IMR-90 (cell line): ENCODE results near the gene ATG5.
"Not testable (repeated sequence)": the region's sequence is repeated elsewhere in the genome, so short reads cannot be mapped to it uniquely, and the experiment has no call there.

Source experiments
- CTCF ChIP-seq: conservative IDR thresholded peaks from 2 replicates; pipeline ENCODE4 v1.5.1; 2012; ENCODE audit warnings: mild to moderate bottlenecking, low read depth, low read length, improper control_type of control experiment
- MAZ ChIP-seq: IDR thresholded peaks from 2 replicates; pipeline ENCODE4 v1.6.1; 2012; ENCODE audit warnings: low read depth, mild to moderate bottlenecking, low read length, improper control_type of control experiment, moderate library complexity, borderline replicate concordance
- MXI1 ChIP-seq: IDR thresholded peaks from 2 replicates; pipeline ENCODE4 v1.6.1; 2012; ENCODE audit warnings: low read depth, mild to moderate bottlenecking, low read length, moderate library complexity, borderline replicate concordance
- POLR2A ChIP-seq: IDR thresholded peaks from 2 replicates; pipeline ENCODE4 v1.6.1; 2012; ENCODE audit warnings: mild to moderate bottlenecking, low read depth, low read length
- RAD21 ChIP-seq: IDR thresholded peaks from 2 replicates; pipeline ENCODE4 v1.6.1; 2012; ENCODE audit warnings: low read length, improper control_type of control experiment
- SMC3 ChIP-seq: fragments of 150-350 bp; IDR thresholded peaks from 2 replicates; pipeline ENCODE4 v1.6.1; 2016; ENCODE audit warnings: low read depth, mild to moderate bottlenecking, antibody characterized with exemption, low read length, moderate library complexity

- TF ChIP-seq CTCF, MXI1, SMC3, POLR2A, RAD21, MAZ: not testable (repeated sequence)
Measured at GRCh38 chr6:106259748-106260147, 65.8 kb downstream of the ATG5 start.
